Erythroblast (primary cell): ENCODE measurements around the gene PPP6R2.

Source experiments
- DNase-seq, 2 experiments: peaks; one replicate each; lab custom pipeline; 2025; lab: John Stamatoyannopoulos, UW
- GATA1 ChIP-seq: IDR thresholded peaks from 2 replicates; pipeline ENCODE4 v1.6.1; 2011; ENCODE audit warnings: low read depth, mild to moderate bottlenecking, control low read depth, low read length, moderate library complexity
- POLR2A ChIP-seq: IDR thresholded peaks from 2 replicates; pipeline ENCODE4 v1.6.1; 2011; ENCODE audit warnings: mild to moderate bottlenecking, low read length

The PPP6R2 gene

GRCh38 chr22:50463188-50463900 lies 120.2 kb downstream of the PPP6R2 start:
- TF ChIP-seq GATA1 (no peak), POLR2A (no peak)
- no peak for DNase-seq

GRCh38 chr22:50464451-50464850 lies 121.3 kb downstream of the PPP6R2 start:
- DNase-seq: no peak
- TF ChIP-seq POLR2A (no peak), GATA1 (no peak)

GRCh38 chr22:50465066-50465930 lies 122.2 kb downstream of the PPP6R2 start:
- DNase-seq: no peak

GRCh38 chr22:50467341-50467740 lies 124.2 kb downstream of the PPP6R2 start:
- DNase-seq: no peak
- TF ChIP-seq POLR2A (no peak), GATA1 (no peak)

More at GRCh38 chr22:50465066-50465930, 122.2 kb downstream of the PPP6R2 start:
- no peak for TF ChIP-seq POLR2A
- no peak for TF ChIP-seq GATA1

- TF ChIP-seq POLR2A (no peak), GATA1 (no peak)
- no peak for DNase-seq
Observed at GRCh38 chr22:50467773-50468440, 124.8 kb downstream of the PPP6R2 start.

- DNase-seq: no peak
- TF ChIP-seq POLR2A (no peak), GATA1 (no peak)
Observed at GRCh38 chr22:50468626-50469025, 125.5 kb downstream of the PPP6R2 start.

- DNase-seq: peak; percentile 37 to 44
Observed at GRCh38 chr22:50469377-50470305, 126.5 kb downstream of the PPP6R2 start.

GRCh38 chr22:50470491-50470890 lies 127.4 kb downstream of the PPP6R2 start:
- no peak for DNase-seq

More at GRCh38 chr22:50469377-50470305, 126.5 kb downstream of the PPP6R2 start:
- no peak for TF ChIP-seq GATA1
- TF ChIP-seq POLR2A: no peak

GRCh38 chr22:50471197-50471847 lies 128.2 kb downstream of the PPP6R2 start:
- TF ChIP-seq GATA1 (no peak), POLR2A (no peak)
- no peak for DNase-seq

More at GRCh38 chr22:50470491-50470890, 127.4 kb downstream of the PPP6R2 start:
- TF ChIP-seq POLR2A (no peak), GATA1 (no peak)

- TF ChIP-seq GATA1 (no peak), POLR2A (no peak)
Observed at GRCh38 chr22:50471962-50472361, 128.8 kb downstream of the PPP6R2 start.

GRCh38 chr22:50473088-50473487 lies 130.0 kb downstream of the PPP6R2 start:
- peak; percentile 36 to 58 for DNase-seq
- no peak for TF ChIP-seq POLR2A
- TF ChIP-seq GATA1: no peak

More at GRCh38 chr22:50471962-50472361, 128.8 kb downstream of the PPP6R2 start:
- no peak for DNase-seq
